Astrocyte (in vitro differentiated cells and primary cell): ENCODE measurements around the gene IMMP2L. TPM values are rescaled to one million over a fixed set of nuclear protein-coding genes. Genes with fewer than 3 reads are reported as not detected.

ENCODE experiments used
- DNase-seq: peaks from one replicate; pipeline ENCODE4 v3.0.0-alpha.2; 2010; ENCODE audit warnings: low read depth
- FAIRE-seq: peaks from 2 replicates; lab custom pipeline; 2011; peaks lifted over from hg19 to GRCh38; lab: Jason Lieb, UNC
- H2AFZ ChIP-seq: 2 replicates; pipeline ENCODE4 v1.6.0; 2012; ENCODE audit warnings: low read depth, low read length, inconsistent platforms
- H3K27ac ChIP-seq: 2 replicates; pipeline ENCODE4 v1.5.1; 2011; ENCODE audit warnings: low read depth, low read length, inconsistent platforms
- H3K27me3 ChIP-seq: 2 replicates; pipeline ENCODE4 v1.6.0; 2011; ENCODE audit warnings: low read length, inconsistent platforms; ENCODE audit not compliant: insufficient read depth
- H3K36me3 ChIP-seq: 2 replicates; pipeline ENCODE4 v1.5.1; 2011; ENCODE audit warnings: low read length, inconsistent platforms; ENCODE audit not compliant: insufficient read depth
- H3K4me1 ChIP-seq: 2 replicates; pipeline ENCODE4 v1.5.1; 2011; ENCODE audit warnings: low read length, inconsistent platforms; ENCODE audit not compliant: insufficient read depth
- H3K4me2 ChIP-seq: 2 replicates; pipeline ENCODE4 v1.6.0; 2012; ENCODE audit warnings: low read length, inconsistent platforms
- H3K4me3 ChIP-seq: 2 replicates; pipeline ENCODE4 v1.5.1; 2011; ENCODE audit warnings: low read depth, mild to moderate bottlenecking, low read length, inconsistent platforms; ENCODE audit not compliant: insufficient read depth
- H3K79me2 ChIP-seq: 2 replicates; pipeline ENCODE4 v1.6.0; 2012; ENCODE audit warnings: mild to moderate bottlenecking, low read length, inconsistent platforms; ENCODE audit not compliant: insufficient read depth
- H3K9ac ChIP-seq: 2 replicates; pipeline ENCODE4 v1.6.0; 2012; ENCODE audit warnings: mild to moderate bottlenecking, low read length, inconsistent platforms
- H3K9me3 ChIP-seq: 2 replicates; pipeline ENCODE4 v1.5.1; 2012; ENCODE audit warnings: low read depth, mild to moderate bottlenecking, low read length, inconsistent platforms; ENCODE audit not compliant: insufficient read depth
- H4K20me1 ChIP-seq: 2 replicates; pipeline ENCODE4 v1.6.0; 2012; ENCODE audit warnings: low read length, inconsistent platforms; ENCODE audit not compliant: insufficient read depth
- H3K27ac Mint-ChIP-seq: one replicate; pipeline ENCODE4 v1.8.0; 2021; ENCODE audit warnings: mild to moderate bottlenecking, mixed read lengths; ENCODE audit not compliant: unreplicated experiment
- H3K27me3 Mint-ChIP-seq: one replicate; pipeline ENCODE4 v1.8.0; 2021; ENCODE audit warnings: low read depth, mixed read lengths; ENCODE audit not compliant: unreplicated experiment
- H3K36me3 Mint-ChIP-seq: one replicate; pipeline ENCODE4 v1.8.0; 2021; ENCODE audit warnings: low read depth, mixed read lengths; ENCODE audit not compliant: unreplicated experiment
- H3K4me1 Mint-ChIP-seq: one replicate; pipeline ENCODE4 v1.8.0; 2021; ENCODE audit warnings: low read depth, mixed read lengths; ENCODE audit not compliant: unreplicated experiment
- H3K4me3 Mint-ChIP-seq: one replicate; pipeline ENCODE4 v1.8.0; 2021; ENCODE audit warnings: mild to moderate bottlenecking, moderate library complexity, mixed read lengths; ENCODE audit not compliant: unreplicated experiment
- H3K9me3 Mint-ChIP-seq: one replicate; pipeline ENCODE4 v1.8.0; 2021; ENCODE audit warnings: mild to moderate bottlenecking, mixed read lengths; ENCODE audit not compliant: unreplicated experiment
- EZH2 ChIP-seq: IDR thresholded peaks from 2 replicates; pipeline ENCODE4 v1.6.1; 2012; ENCODE audit warnings: mild to moderate bottlenecking, low read length, inconsistent platforms; ENCODE audit not compliant: insufficient read depth
- total RNA-seq: library from RNA; stranded (reverse); gene quantifications from 2 replicates; pipeline ENCODE4 v1.2.1, GENCODE V29; 2021
- TF ChIP-seq, protein P1 (sequence below): IDR thresholded peaks from 2 replicates; pipeline ENCODE4 v1.5.1; 2011; ENCODE audit warnings: low read depth, mild to moderate bottlenecking, inconsistent platforms, low read length, moderate library complexity; ENCODE audit not compliant: insufficient read depth

IMMP2L gene
- total RNA-seq, 1 donor from 2014 or later = 13.8 TPM

DNA sequence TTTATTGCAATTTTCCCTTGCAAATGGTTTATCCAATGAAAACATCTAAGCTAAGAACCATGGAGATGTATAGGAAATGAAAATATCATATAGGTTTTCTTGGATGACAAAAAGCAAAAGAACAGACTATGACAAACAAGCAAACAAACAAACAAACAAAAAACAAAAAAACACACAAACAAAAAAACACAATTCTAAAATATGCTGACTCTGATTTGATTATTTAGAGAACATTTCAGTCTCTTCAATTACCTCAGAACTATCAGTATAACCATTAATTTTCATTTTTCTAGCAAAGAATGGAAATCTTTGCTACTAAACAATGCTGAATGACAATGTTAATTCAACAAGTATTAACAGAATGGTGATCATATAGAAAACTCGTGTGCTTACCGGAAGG lies 840.9 kb downstream of the IMMP2L start:
- H3K79me2 ChIP-seq = no peaks in the 10 kb centered on the region
- Mint-ChIP-seq H3K27ac (no peak overlapping the region), H3K4me1 (no peaks in the 10 kb centered on the region), H3K9me3 (no peaks in the 10 kb centered on the region), H3K36me3 (no peaks in the 10 kb centered on the region), H3K4me3 (no peak overlapping the region), H3K27me3 (no peaks in the 10 kb centered on the region)
- H3K4me1 ChIP-seq = no peaks in the 10 kb centered on the region
- no peak overlapping the region for H3K27ac ChIP-seq
- FAIRE-seq (no peak), DNase-seq (no peak)
- no peaks in the 10 kb centered on the region for H3K27me3 ChIP-seq
- no peaks in the 10 kb centered on the region for H3K9me3 ChIP-seq
- no peaks in the 10 kb centered on the region for H3K36me3 ChIP-seq
- H4K20me1 ChIP-seq = no peaks in the 10 kb centered on the region
- no peak overlapping the region for H3K9ac ChIP-seq
- no peak overlapping the region for H2AFZ ChIP-seq
- no peak overlapping the region for H3K4me2 ChIP-seq
- no peak for TF ChIP-seq EZH2
- TF ChIP-seq, protein P1, sequence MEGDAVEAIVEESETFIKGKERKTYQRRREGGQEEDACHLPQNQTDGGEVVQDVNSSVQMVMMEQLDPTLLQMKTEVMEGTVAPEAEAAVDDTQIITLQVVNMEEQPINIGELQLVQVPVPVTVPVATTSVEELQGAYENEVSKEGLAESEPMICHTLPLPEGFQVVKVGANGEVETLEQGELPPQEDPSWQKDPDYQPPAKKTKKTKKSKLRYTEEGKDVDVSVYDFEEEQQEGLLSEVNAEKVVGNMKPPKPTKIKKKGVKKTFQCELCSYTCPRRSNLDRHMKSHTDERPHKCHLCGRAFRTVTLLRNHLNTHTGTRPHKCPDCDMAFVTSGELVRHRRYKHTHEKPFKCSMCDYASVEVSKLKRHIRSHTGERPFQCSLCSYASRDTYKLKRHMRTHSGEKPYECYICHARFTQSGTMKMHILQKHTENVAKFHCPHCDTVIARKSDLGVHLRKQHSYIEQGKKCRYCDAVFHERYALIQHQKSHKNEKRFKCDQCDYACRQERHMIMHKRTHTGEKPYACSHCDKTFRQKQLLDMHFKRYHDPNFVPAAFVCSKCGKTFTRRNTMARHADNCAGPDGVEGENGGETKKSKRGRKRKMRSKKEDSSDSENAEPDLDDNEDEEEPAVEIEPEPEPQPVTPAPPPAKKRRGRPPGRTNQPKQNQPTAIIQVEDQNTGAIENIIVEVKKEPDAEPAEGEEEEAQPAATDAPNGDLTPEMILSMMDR = no peak
- no peak overlapping the region for H3K4me3 ChIP-seq

DNA sequence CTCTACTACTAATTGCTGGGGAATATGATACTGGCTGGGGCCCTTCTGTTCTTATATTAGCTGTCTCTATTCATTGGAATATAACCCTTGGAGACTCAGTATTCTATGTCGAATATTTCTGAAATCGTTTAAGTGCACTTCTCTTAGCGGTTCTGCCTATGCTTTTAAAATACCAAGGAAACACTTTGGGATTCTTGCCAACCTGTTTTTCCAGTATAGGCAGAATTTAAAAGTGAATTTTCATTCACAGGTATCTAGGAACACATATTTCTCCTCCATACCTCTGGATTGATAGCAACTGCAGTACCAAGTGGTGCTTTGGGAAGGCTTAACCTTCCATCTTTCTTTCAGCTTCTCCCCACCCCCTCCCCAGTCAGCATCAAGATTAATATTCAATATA lies 841.7 kb downstream of the IMMP2L start:
- Mint-ChIP-seq H3K4me3 (no peak overlapping the region), H3K4me1 (no peaks in the 10 kb centered on the region)
- FAIRE-seq = no peak

DNA sequence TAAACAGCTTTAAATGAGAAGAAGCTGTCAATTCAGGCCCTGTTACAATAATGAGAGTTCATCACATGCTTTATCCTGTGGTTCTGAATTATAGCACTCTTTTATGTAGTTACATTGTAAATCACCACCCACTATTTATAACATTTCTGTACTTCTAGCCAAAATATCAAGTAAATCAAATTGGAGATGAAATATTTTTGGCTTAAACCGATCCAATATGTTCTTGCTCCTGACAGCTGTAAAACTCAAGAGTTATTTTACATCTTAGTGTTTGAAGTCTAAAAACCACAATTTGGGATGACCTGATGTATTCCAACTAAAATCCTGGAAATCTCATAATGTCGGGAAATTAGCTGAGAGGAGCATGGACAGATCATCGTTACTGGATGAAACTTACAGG lies 842.6 kb downstream of the IMMP2L start:
- Mint-ChIP-seq H3K4me3 (no peak overlapping the region), H3K9me3 (no peaks in the 10 kb centered on the region), H3K4me1 (no peaks in the 10 kb centered on the region), H3K27me3 (no peaks in the 10 kb centered on the region), H3K36me3 (no peaks in the 10 kb centered on the region), H3K27ac (no peak overlapping the region)
- Histone ChIP-seq H3K36me3 (no peaks in the 10 kb centered on the region), H3K27ac (no peak overlapping the region), H4K20me1 (no peaks in the 10 kb centered on the region), H3K9me3 (no peaks in the 10 kb centered on the region), H3K27me3 (no peaks in the 10 kb centered on the region), H3K4me2 (no peak overlapping the region), H3K4me1 (no peaks in the 10 kb centered on the region), H3K4me3 (no peak overlapping the region), H3K9ac (no peak overlapping the region), H3K79me2 (no peaks in the 10 kb centered on the region), H2AFZ (no peak overlapping the region)
- TF ChIP-seq, protein P1 = no peak
- TF ChIP-seq EZH2 = no peak
- FAIRE-seq (no peak), DNase-seq (no peak)

More for the DNA sequence above, 841.7 kb downstream of the IMMP2L start:
- H4K20me1 ChIP-seq = no peaks in the 10 kb centered on the region
- no peaks in the 10 kb centered on the region for H3K9me3 ChIP-seq
- no peaks in the 10 kb centered on the region for H3K79me2 ChIP-seq
- H3K36me3 ChIP-seq = no peaks in the 10 kb centered on the region
- H3K4me1 ChIP-seq = no peaks in the 10 kb centered on the region
- Mint-ChIP-seq H3K27ac (no peak overlapping the region), H3K36me3 (no peaks in the 10 kb centered on the region), H3K27me3 (no peaks in the 10 kb centered on the region), H3K9me3 (no peaks in the 10 kb centered on the region)
- H3K4me2 ChIP-seq = no peak overlapping the region
- DNase-seq = no peak
- H3K4me3 ChIP-seq = no peak overlapping the region
- no peak overlapping the region for H3K9ac ChIP-seq
- TF ChIP-seq, protein P1 = no peak
- no peak for TF ChIP-seq EZH2
- H3K27me3 ChIP-seq = no peaks in the 10 kb centered on the region
- H2AFZ ChIP-seq = no peak overlapping the region
- H3K27ac ChIP-seq = no peak overlapping the region
